ENCODE measurements around the gene SLC29A4. TPM values are rescaled to one million over a fixed set of nuclear protein-coding genes. Genes with fewer than 3 reads are reported as not detected.
"Not testable (repeated sequence)": the region's sequence is repeated elsewhere in the genome, so short reads cannot be mapped to it uniquely, and the experiment has no call there.

The SLC29A4 gene
- total RNA-seq, 4 donors from 2014 or later, result 2.2 to 7.3 (median 5.2) TPM

GRCh38 chr7:5265320-5266190, 17.2 kb upstream of the SLC29A4 start:
- H3K27ac ChIP-seq, result no peak overlapping the region
- TF ChIP-seq POLR2A (IDR thresholded peaks at IDR 0.05), result no peak
- TF ChIP-seq EP300 (IDR thresholded peaks at IDR 0.05), result no peak
- TF ChIP-seq CTCF (IDR thresholded peaks at IDR 0.05), result no peak
- no peak for TF ChIP-seq POLR2AphosphoS5 (IDR thresholded peaks at IDR 0.05)

GRCh38 chr7:5266191-5267028, 16.3 kb upstream of the SLC29A4 start:
- no peak for DNase-seq (ENCODE audit: low spot score in 2 of 2)
- TF ChIP-seq POLR2A (IDR thresholded peaks at IDR 0.05), result no peak
- TF ChIP-seq POLR2AphosphoS5 (IDR thresholded peaks at IDR 0.05), result no peak
- no peak for TF ChIP-seq CTCF (IDR thresholded peaks at IDR 0.05)
- TF ChIP-seq EP300 (IDR thresholded peaks at IDR 0.05), result no peak
- no peaks in the 10 kb centered on the region for H3K27me3 ChIP-seq
- no peaks in the 10 kb centered on the region for H3K36me3 ChIP-seq
- H3K4me3 ChIP-seq, result no peak overlapping the region
- H3K4me1 ChIP-seq, result no peaks in the 10 kb centered on the region
- 66% methylated on average over 20 of the region's 20 CpGs for WGBS
- H3K9me3 ChIP-seq, result no peaks in the 10 kb centered on the region
- H3K27ac ChIP-seq, result no peak overlapping the region

More at GRCh38 chr7:5265320-5266190, 17.2 kb upstream of the SLC29A4 start:
- no peaks in the 10 kb centered on the region for H3K9me3 ChIP-seq
- H3K4me3 ChIP-seq, result no peak overlapping the region
- WGBS, result 69% methylated on average over 16 of the region's 19 CpGs
- DNase-seq (ENCODE audit: low spot score in 2 of 2), result no peak
- H3K4me1 ChIP-seq, result no peaks in the 10 kb centered on the region
- H3K36me3 ChIP-seq, result no peaks in the 10 kb centered on the region
- no peaks in the 10 kb centered on the region for H3K27me3 ChIP-seq

GRCh38 chr7:5267829-5268228, 14.9 kb upstream of the SLC29A4 start:
- H3K9me3 ChIP-seq; H3K27ac ChIP-seq; H3K36me3 ChIP-seq; DNase-seq (ENCODE audit: low spot score in 2 of 2); H3K4me1 ChIP-seq; H3K4me3 ChIP-seq; H3K27me3 ChIP-seq: not testable (repeated sequence)
- 87% methylated on average over 8 of the region's 8 CpGs for WGBS

- not testable (repeated sequence) for H3K4me3 ChIP-seq; H3K36me3 ChIP-seq; H3K27ac ChIP-seq; H3K27me3 ChIP-seq; H3K9me3 ChIP-seq; DNase-seq (ENCODE audit: low spot score in 2 of 2); H3K4me1 ChIP-seq
- 76% methylated on average over 12 of the region's 12 CpGs for WGBS
Measured at GRCh38 chr7:5269992-5270657, 12.6 kb upstream of the SLC29A4 start.

- Histone ChIP-seq H3K36me3 (no peaks in the 10 kb centered on the region), H3K4me1 (no peaks in the 10 kb centered on the region), H3K27me3 (no peaks in the 10 kb centered on the region), H3K27ac (no peak overlapping the region), H3K4me3 (no peak overlapping the region), H3K9me3 (no peaks in the 10 kb centered on the region)
- no peak for DNase-seq (ENCODE audit: low spot score in 2 of 2)
- TF ChIP-seq EP300 (IDR thresholded peaks at IDR 0.05), result no peak
- no peak for TF ChIP-seq POLR2A (IDR thresholded peaks at IDR 0.05)
- no peak for TF ChIP-seq POLR2AphosphoS5 (IDR thresholded peaks at IDR 0.05)
- TF ChIP-seq CTCF (IDR thresholded peaks at IDR 0.05), result no peak
- WGBS, result 62% methylated on average over 6 of the region's 6 CpGs
Measured at GRCh38 chr7:5270788-5271187, 12.0 kb upstream of the SLC29A4 start.

GRCh38 chr7:5273831-5274405, 8.8 kb upstream of the SLC29A4 start:
- H3K9me3 ChIP-seq; H3K36me3 ChIP-seq; H3K27ac ChIP-seq; H3K4me1 ChIP-seq; DNase-seq (ENCODE audit: low spot score in 2 of 2); H3K27me3 ChIP-seq; H3K4me3 ChIP-seq: not testable (repeated sequence)
- 50% methylated on average over 18 of the region's 18 CpGs for WGBS

Measured in suprapubic skin (tissue), 4 donors.